GM12878 (cell line): Measurements from ENCODE around the gene NXPE4. TPM values are rescaled to one million over a fixed set of nuclear protein-coding genes. Genes with fewer than 3 reads are reported as not detected.
A peak's percentile ranks its signal among the peaks of the same experiment; 100 is the strongest.

Experiments
- BCLAF1 ChIP-seq: fragments of 450-650 bp; IDR thresholded peaks from 2 replicates; pipeline ENCODE4 v1.6.1; 2017; ENCODE audit warnings: antibody characterized with exemption, mild to moderate bottlenecking, moderate library complexity
- CBX3 ChIP-seq: fragments of 200-600 bp; sonication (generic); IDR thresholded peaks from 2 replicates; pipeline ENCODE4 v1.6.1; 2016; ENCODE audit warnings: low read depth, borderline replicate concordance
- EGR1 ChIP-seq, 2 experiments: IDR thresholded peaks; 1 replicate in 1 of 2; 2 replicates in 1 of 2; pipeline ENCODE4 v1.6.1; 2011 to 2012; ENCODE audit warnings: low read depth in 2 of 2, low read length in 2 of 2, borderline replicate concordance in 1 of 2, mild to moderate bottlenecking in 1 of 2, moderate library complexity in 1 of 2
- ESRRA ChIP-seq: IDR thresholded peaks from 2 replicates; pipeline ENCODE4 v1.6.1; 2012; ENCODE audit warnings: mild to moderate bottlenecking, low read length, improper control_type of control experiment
- HDAC6 ChIP-seq: fragments of 200-600 bp; sonication (generic); IDR thresholded peaks from one replicate; pipeline ENCODE4 v1.8.0; 2017; ENCODE audit warnings: antibody characterized with exemption; ENCODE audit not compliant: unreplicated experiment
- KAT2A ChIP-seq: conservative IDR thresholded peaks from 2 replicates; pipeline ENCODE4 v1.6.1; 2011; ENCODE audit warnings: low read depth, low read length; ENCODE audit not compliant: control insufficient read depth
- MTA3 ChIP-seq: IDR thresholded peaks from 2 replicates; pipeline ENCODE4 v1.6.1; 2012; ENCODE audit warnings: low read length, inconsistent platforms, borderline replicate concordance
- PRDM15 ChIP-seq: fragments of 450-650 bp; formaldehyde crosslinking; IDR thresholded peaks from 2 replicates; pipeline ENCODE4 v1.4.0; 2020; ENCODE audit warnings: mild to moderate bottlenecking, moderate library complexity
- RAD51 ChIP-seq: fragments of 450-650 bp; IDR thresholded peaks from 2 replicates; pipeline ENCODE4 v1.6.1; 2016; ENCODE audit warnings: moderate library complexity, mild to moderate bottlenecking, inconsistent platforms
- RCOR1 ChIP-seq: conservative IDR thresholded peaks from 2 replicates; pipeline ENCODE4 v1.6.1; 2012; ENCODE audit warnings: low read depth, low read length, improper control_type of control experiment
- SRF ChIP-seq, 2 experiments: IDR thresholded peaks; 2 replicates each; pipeline ENCODE4 v1.6.1; 2011; ENCODE audit warnings: low read depth in 2 of 2, low read length in 2 of 2, mild to moderate bottlenecking in 1 of 2, moderate library complexity in 1 of 2
- STAT1 ChIP-seq: fragments of 450-650 bp; conservative IDR thresholded peaks from 2 replicates; pipeline ENCODE4 v1.6.1; 2014; ENCODE audit warnings: antibody characterized with exemption, mild to moderate bottlenecking
- ZSCAN29 ChIP-seq: fragments of 450-650 bp; IDR thresholded peaks from 2 replicates; pipeline ENCODE4 v1.6.1; 2017; ENCODE audit warnings: mild to moderate bottlenecking, moderate library complexity
- polyA plus RNA-seq, 11 experiments: library from polyadenylated mRNA; depleted of rRNA in 4 of 11; unstranded in 6 of 11; stranded (reverse) in 5 of 11; fragments of >200 nt; fragmentation: Nextera tagmentation in 4 of 11; fragmentation: Illumina TruSeq in 1 of 11; extraction: Ambion mirVana in 4 of 11; extraction: Trizol in 1 of 11; gene quantifications; 1 replicate in 1 of 11; 2 replicates in 10 of 11; pipeline versions ENCODE4 v1.2.1 to v1.2.3, GENCODE V29; 2011 to 2016; ENCODE audit warnings: inconsistent platforms in 2 of 11, missing spikeins in 2 of 11, low read depth in 1 of 11
- total RNA-seq, 4 experiments: library from RNA; depleted of rRNA in 3 of 4; stranded (reverse); fragments of >200 nt in 3 of 4; fragmentation: Illumina TruSeq in 1 of 4; extraction: Trizol in 1 of 4; gene quantifications; 2 replicates each; pipeline versions ENCODE4 v1.2.1 to v1.2.3, GENCODE V29; 2013 to 2021
- TF ChIP-seq, protein P1 (sequence below): IDR thresholded peaks from 2 replicates; pipeline ENCODE4 v1.6.1; 2011; ENCODE audit warnings: mild to moderate bottlenecking, low read depth, low read length, moderate library complexity; ENCODE audit not compliant: insufficient replicate concordance
- TF ChIP-seq, protein P2 (sequence below): IDR thresholded peaks from 2 replicates; pipeline ENCODE4 v1.6.1; 2011; ENCODE audit warnings: low read depth, mild to moderate bottlenecking, low read length, moderate library complexity, borderline replicate concordance; ENCODE audit errors: extremely low read depth
- TF ChIP-seq, protein P3 (sequence below): fragments of 450-650 bp; IDR thresholded peaks from 2 replicates; pipeline ENCODE4 v1.6.1; 2016; ENCODE audit warnings: mild to moderate bottlenecking
- TF ChIP-seq, protein P4 (sequence below), 3 experiments: IDR thresholded peaks in 2 of 3; conservative IDR thresholded peaks in 1 of 3; 2 replicates each; pipeline ENCODE4 v1.5.1; 2011; ENCODE audit warnings: low read depth in 3 of 3, low read length in 3 of 3, mild to moderate bottlenecking in 3 of 3, control low read depth in 2 of 3, moderate library complexity in 2 of 3, inconsistent platforms in 1 of 3, mixed read lengths in 1 of 3; ENCODE audit not compliant: control insufficient read depth in 2 of 3, insufficient read depth in 1 of 3; ENCODE audit errors: extremely low read depth in 1 of 3

NXPE4 gene
- total and polyA plus RNA-seq, 10 of the 15 experiments (the other 5 are each of a cell fraction or from before 2014, with no cell fraction given), result not detected

DNA sequence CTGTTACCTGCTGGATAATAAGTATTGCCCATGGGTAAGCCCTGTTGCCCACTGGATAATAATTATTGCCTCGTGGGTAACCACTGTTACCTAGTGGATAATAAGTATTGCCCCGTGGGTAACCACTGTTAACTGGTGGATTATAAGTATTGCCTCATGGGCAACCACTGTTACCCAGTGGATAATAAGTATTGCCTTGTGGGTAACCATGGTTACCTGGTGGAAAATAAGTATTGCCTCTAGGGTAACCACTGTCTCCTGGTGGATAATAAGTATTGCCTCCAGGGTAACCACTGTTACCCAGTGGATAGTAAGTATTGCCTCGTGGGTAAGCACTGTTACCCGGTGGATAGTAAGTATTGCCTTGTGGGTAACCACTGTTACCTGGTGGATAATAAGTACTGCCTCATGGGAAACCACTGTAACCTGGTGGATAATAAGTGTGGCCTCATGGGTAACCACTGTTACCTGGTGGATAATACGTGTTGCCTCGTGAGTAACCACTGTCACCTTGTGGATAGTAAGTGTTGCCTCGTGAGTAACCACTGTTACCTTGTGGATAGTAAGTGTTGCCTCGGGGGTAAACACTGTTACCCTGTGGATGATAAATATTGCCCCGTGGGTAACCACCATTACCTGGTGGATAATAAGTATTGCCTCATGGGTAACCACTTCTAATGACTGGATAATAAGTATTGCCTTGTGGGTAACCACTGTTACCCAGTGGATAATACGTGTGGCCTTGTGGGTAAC lies 29.0 kb upstream of the NXPE4 start (continued):
- TF ChIP-seq, protein P1, sequence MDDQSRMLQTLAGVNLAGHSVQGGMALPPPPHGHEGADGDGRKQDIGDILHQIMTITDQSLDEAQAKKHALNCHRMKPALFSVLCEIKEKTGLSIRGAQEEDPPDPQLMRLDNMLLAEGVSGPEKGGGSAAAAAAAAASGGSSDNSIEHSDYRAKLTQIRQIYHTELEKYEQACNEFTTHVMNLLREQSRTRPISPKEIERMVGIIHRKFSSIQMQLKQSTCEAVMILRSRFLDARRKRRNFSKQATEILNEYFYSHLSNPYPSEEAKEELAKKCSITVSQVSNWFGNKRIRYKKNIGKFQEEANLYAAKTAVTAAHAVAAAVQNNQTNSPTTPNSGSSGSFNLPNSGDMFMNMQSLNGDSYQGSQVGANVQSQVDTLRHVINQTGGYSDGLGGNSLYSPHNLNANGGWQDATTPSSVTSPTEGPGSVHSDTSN, result no peak
- no peak for TF ChIP-seq BCLAF1
- no peak for TF ChIP-seq STAT1
- TF ChIP-seq EGR1 (IDR thresholded peaks at IDR 0.05; ENCODE audit: borderline replicate concordance in 1 of 2, low read depth in 2 of 2, low read length in 2 of 2), result no peak
- no peak for TF ChIP-seq KAT2A
- TF ChIP-seq, protein P2, sequence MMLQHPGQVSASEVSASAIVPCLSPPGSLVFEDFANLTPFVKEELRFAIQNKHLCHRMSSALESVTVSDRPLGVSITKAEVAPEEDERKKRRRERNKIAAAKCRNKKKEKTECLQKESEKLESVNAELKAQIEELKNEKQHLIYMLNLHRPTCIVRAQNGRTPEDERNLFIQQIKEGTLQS, result no peak
- TF ChIP-seq SRF (IDR thresholded peaks at IDR 0.05; ENCODE audit: low read depth in 2 of 2, low read length in 2 of 2), result no peak
- no peak for TF ChIP-seq RCOR1
- TF ChIP-seq ZSCAN29, result no peak
- no peak for TF ChIP-seq ESRRA
- no peak for TF ChIP-seq CBX3
- TF ChIP-seq, protein P3, sequence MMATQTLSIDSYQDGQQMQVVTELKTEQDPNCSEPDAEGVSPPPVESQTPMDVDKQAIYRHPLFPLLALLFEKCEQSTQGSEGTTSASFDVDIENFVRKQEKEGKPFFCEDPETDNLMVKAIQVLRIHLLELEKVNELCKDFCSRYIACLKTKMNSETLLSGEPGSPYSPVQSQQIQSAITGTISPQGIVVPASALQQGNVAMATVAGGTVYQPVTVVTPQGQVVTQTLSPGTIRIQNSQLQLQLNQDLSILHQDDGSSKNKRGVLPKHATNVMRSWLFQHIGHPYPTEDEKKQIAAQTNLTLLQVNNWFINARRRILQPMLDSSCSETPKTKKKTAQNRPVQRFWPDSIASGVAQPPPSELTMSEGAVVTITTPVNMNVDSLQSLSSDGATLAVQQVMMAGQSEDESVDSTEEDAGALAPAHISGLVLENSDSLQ, result no peak
- TF ChIP-seq MTA3, result peak; percentile 50
- TF ChIP-seq HDAC6, result no peak
- TF ChIP-seq, protein P4, sequence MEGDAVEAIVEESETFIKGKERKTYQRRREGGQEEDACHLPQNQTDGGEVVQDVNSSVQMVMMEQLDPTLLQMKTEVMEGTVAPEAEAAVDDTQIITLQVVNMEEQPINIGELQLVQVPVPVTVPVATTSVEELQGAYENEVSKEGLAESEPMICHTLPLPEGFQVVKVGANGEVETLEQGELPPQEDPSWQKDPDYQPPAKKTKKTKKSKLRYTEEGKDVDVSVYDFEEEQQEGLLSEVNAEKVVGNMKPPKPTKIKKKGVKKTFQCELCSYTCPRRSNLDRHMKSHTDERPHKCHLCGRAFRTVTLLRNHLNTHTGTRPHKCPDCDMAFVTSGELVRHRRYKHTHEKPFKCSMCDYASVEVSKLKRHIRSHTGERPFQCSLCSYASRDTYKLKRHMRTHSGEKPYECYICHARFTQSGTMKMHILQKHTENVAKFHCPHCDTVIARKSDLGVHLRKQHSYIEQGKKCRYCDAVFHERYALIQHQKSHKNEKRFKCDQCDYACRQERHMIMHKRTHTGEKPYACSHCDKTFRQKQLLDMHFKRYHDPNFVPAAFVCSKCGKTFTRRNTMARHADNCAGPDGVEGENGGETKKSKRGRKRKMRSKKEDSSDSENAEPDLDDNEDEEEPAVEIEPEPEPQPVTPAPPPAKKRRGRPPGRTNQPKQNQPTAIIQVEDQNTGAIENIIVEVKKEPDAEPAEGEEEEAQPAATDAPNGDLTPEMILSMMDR (IDR thresholded peaks at IDR 0.05 in 2 of 3, conservative IDR thresholded peaks at IDR 0.05 in 1 of 3; ENCODE audit: control insufficient read depth in 2 of 3, extremely low read depth in 1 of 3, insufficient read depth in 1 of 3, low read depth in 3 of 3, low read length in 3 of 3), result no peak
- peak; percentile 83 for TF ChIP-seq PRDM15 (CRISPR knock-in tag)
- TF ChIP-seq RAD51, result peak; percentile 68
